ENCODE results near the gene CYP24A1. TPM values are rescaled to one million over a fixed set of nuclear protein-coding genes. Genes with fewer than 3 reads are reported as not detected.
A peak's percentile ranks its signal among the peaks of the same experiment; 100 is the strongest.

CYP24A1 gene
- total RNA-seq, 2 donors from 2014 or later: 0.07 to 0.08 TPM

DNA sequence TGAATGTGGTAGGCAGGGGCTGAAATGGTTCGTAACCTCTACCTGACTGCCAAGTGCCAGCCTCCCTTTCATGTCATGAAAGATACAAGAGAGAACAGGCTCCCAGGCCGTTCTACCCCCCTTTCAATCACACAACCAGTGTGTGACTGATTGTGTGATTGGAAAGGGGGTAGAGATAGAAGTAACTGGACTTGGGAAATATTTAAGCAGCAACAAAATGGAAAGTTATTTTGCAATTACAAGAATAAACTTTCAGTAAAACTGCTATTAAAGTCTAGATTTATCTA is 20.8 kb downstream of the CYP24A1 start:
- no peaks in the 10 kb centered on the region for H3K4me1 ChIP-seq
- DNase-seq: no peak
- H3K27me3 ChIP-seq: no peaks in the 10 kb centered on the region
- H3K36me3 ChIP-seq: no peaks in the 10 kb centered on the region
- no peak overlapping the region for H3K9ac ChIP-seq (ENCODE audit: low read depth in 2 of 2, low read length in 2 of 2)
- H3K4me3 ChIP-seq: no peak overlapping the region
- TF ChIP-seq, protein P1, sequence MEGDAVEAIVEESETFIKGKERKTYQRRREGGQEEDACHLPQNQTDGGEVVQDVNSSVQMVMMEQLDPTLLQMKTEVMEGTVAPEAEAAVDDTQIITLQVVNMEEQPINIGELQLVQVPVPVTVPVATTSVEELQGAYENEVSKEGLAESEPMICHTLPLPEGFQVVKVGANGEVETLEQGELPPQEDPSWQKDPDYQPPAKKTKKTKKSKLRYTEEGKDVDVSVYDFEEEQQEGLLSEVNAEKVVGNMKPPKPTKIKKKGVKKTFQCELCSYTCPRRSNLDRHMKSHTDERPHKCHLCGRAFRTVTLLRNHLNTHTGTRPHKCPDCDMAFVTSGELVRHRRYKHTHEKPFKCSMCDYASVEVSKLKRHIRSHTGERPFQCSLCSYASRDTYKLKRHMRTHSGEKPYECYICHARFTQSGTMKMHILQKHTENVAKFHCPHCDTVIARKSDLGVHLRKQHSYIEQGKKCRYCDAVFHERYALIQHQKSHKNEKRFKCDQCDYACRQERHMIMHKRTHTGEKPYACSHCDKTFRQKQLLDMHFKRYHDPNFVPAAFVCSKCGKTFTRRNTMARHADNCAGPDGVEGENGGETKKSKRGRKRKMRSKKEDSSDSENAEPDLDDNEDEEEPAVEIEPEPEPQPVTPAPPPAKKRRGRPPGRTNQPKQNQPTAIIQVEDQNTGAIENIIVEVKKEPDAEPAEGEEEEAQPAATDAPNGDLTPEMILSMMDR (IDR thresholded peaks at IDR 0.05): no peak
- H3K9me3 ChIP-seq: no peaks in the 10 kb centered on the region
- H3K27ac ChIP-seq: no peak overlapping the region
- intact Hi-C loops (cut with DNase I): no loop called here

DNA sequence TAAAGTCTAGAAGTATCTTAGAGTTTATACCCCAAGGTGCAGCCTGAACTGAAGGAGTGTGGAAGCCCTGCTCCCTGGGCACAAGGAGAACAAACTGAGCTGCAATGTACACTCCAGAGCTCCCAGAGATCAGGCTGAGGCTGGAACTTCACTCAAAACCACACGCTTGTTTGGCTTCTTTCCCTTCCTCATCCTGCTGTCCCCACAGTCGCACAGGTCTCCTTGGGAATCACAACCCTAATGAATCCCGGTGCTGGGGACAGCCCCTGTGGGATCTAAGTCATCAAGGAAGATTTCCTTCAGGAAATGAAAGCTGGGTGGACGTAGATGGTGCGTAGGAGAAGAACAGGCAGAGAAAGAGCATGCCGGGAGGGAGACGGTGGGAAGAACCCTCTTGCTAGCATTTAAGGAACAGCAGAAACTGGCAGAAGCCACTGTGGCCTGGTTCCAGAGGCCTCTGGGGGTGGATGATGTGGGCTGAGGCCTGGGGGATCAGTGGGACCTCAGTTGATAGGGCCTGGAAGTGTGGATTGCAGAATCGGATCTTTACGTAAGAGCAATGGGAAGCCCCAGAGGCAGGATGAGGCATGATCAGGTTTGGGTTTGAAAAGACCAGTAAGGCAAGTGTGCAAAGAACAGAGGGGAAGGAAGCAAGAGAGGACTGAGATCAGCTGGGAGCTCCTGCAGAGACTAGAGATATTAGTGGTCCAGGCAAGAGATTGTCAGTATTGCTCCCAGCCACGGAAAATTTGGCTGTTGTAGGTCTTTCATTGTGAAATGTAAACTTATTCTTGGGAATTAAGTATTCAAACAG is 21.4 kb downstream of the CYP24A1 start:
- H3K36me3 ChIP-seq: no peaks in the 10 kb centered on the region
- intact Hi-C loops (cut with DNase I): no loop called here
- no peaks in the 10 kb centered on the region for H3K27me3 ChIP-seq

DNA sequence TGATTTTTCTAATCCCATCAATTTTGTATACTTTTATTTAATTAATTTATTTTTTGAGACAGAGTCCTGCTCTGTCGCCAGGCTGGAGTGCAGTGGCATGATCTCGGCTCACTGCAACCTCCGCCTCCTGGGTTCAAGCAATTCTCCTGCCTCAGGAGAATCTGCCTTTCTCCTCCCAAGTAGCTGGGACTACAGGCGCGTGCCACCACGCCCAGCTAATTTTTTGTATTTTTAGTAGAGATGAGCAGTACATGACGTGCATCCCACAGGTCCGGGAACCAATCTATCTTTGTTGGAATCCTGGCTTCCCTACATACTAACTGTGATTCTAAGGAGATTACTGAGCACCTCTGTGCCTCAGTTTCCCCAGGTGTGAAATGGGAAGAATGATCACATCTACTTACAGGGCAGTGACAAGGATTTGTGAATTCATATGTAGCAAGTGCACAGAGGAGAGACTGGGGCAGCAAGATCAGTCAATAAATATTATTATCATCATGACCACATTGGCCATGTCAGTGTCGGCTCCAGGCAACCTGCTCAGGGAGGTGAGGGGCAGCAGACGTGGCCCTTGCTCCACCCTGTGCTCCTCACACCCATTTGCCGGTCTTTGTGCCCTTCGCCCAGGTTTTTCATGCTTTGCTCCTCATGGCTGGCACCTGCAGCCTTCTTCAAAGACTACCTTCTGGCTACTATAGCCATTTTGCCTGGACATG is 22.1 kb downstream of the CYP24A1 start:
- DNase-seq: no peak
- no peaks in the 10 kb centered on the region for H3K36me3 ChIP-seq
- H3K9ac ChIP-seq (ENCODE audit: low read depth in 2 of 2, low read length in 2 of 2): no peak overlapping the region
- no peaks in the 10 kb centered on the region for H3K9me3 ChIP-seq
- H3K4me3 ChIP-seq: no peak overlapping the region
- no peak overlapping the region for H3K27ac ChIP-seq
- H3K4me1 ChIP-seq: no peaks in the 10 kb centered on the region
- TF ChIP-seq, protein P1 (IDR thresholded peaks at IDR 0.05): no peak
- intact Hi-C loops (cut with DNase I): no loop called here
- H3K27me3 ChIP-seq: no peaks in the 10 kb centered on the region

More for the DNA sequence above, 21.4 kb downstream of the CYP24A1 start:
- no peak overlapping the region for H3K9ac ChIP-seq (ENCODE audit: low read depth in 2 of 2, low read length in 2 of 2)
- no peak overlapping the region for H3K27ac ChIP-seq
- no peaks in the 10 kb centered on the region for H3K4me1 ChIP-seq
- no peak for DNase-seq
- no peak overlapping the region for H3K4me3 ChIP-seq
- TF ChIP-seq, protein P1 (IDR thresholded peaks at IDR 0.05): no peak
- H3K9me3 ChIP-seq: no peaks in the 10 kb centered on the region

DNA sequence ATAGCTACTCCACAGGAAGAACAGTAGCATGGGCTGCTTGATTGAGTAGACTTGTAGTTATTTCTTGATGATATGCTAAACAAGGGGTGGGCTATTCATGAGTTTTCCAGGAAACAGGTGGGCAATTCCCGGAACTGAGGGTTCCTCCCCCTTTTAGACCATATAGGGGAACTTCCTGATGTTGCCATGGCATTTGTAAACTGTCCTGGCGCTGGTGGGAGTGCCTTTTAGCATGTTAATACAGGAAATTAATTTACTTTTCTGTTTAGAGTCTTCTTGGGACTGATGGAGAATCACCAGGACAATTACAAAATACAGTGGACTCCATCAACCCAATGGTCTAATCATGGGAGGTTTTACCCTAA is 22.7 kb downstream of the CYP24A1 start:
- DNase-seq: no peak
- Histone ChIP-seq H3K27ac (no peak overlapping the region), H3K4me3 (no peak overlapping the region), H3K36me3 (no peaks in the 10 kb centered on the region), H3K9me3 (no peaks in the 10 kb centered on the region), H3K4me1 (no peaks in the 10 kb centered on the region), H3K27me3 (no peaks in the 10 kb centered on the region), H3K9ac (ENCODE audit: low read depth in 2 of 2, low read length in 2 of 2) (no peak overlapping the region)
- TF ChIP-seq, protein P1 (IDR thresholded peaks at IDR 0.05): no peak
- intact Hi-C loops (cut with DNase I): no loop called here

DNA sequence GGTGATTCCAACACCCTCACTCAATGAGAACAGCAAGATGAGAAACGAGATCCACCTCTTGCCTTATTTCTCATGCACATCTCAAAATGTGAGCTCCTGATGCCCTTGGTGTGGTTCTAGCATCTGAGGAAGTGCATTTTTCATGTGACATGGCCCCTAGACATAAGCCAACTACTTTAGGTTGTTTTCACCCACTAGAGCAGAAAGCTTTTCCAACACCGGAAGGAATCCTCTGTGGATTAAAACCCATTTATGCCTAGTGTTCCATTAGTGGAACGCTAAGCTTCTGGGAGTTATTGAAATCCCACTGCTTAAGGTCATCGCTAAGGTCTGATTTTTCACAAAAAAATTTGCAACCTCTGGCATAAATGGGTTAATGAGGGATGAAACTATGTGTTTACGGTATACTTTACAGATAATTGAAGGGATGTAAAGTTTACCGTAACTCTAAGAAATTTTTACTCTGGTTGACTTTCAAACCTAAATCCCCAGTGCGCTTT is 24.0 kb downstream of the CYP24A1 start:
- H3K27me3 ChIP-seq: no peaks in the 10 kb centered on the region
- no peaks in the 10 kb centered on the region for H3K9me3 ChIP-seq
- intact Hi-C loops (cut with DNase I): no loop called here
- peak overlapping the region; percentile 34 for H3K27ac ChIP-seq
- TF ChIP-seq, protein P1 (IDR thresholded peaks at IDR 0.05): no peak
- no peaks in the 10 kb centered on the region for H3K36me3 ChIP-seq
- no peak for DNase-seq
- H3K4me1 ChIP-seq: no peaks in the 10 kb centered on the region
- H3K4me3 ChIP-seq: no peak overlapping the region
- H3K9ac ChIP-seq (ENCODE audit: low read depth in 2 of 2, low read length in 2 of 2): no peak overlapping the region
